ENCODE measurements around the gene MEF2D.

Gene MEF2D

GRCh38 chr1:156487862-156488261 lies 12.7 kb downstream of the MEF2D start:
- TF ChIP-seq CTCF (IDR thresholded peaks at IDR 0.05; ENCODE audit: low read depth, low read length): no peak
- DNase-seq (ENCODE audit: extremely low read depth, low read depth): no peak

GRCh38 chr1:156486421-156487344 lies 13.9 kb downstream of the MEF2D start:
- TF ChIP-seq CTCF (IDR thresholded peaks at IDR 0.05; ENCODE audit: low read depth, low read length): no peak
- no peak for DNase-seq (ENCODE audit: extremely low read depth, low read depth)

GRCh38 chr1:156485984-156486383 lies 14.6 kb downstream of the MEF2D start:
- TF ChIP-seq CTCF (IDR thresholded peaks at IDR 0.05; ENCODE audit: low read depth, low read length): no peak
- DNase-seq (ENCODE audit: extremely low read depth, low read depth): no peak

GRCh38 chr1:156484480-156485058 lies 16.0 kb downstream of the MEF2D start:
- no peak for DNase-seq (ENCODE audit: extremely low read depth, low read depth)
- TF ChIP-seq CTCF (IDR thresholded peaks at IDR 0.05; ENCODE audit: low read depth, low read length): no peak

- TF ChIP-seq CTCF (IDR thresholded peaks at IDR 0.05; ENCODE audit: low read depth, low read length): no peak
- no peak for DNase-seq (ENCODE audit: extremely low read depth, low read depth)
Measured at GRCh38 chr1:156483397-156483796, 17.2 kb downstream of the MEF2D start.

GRCh38 chr1:156482276-156482675 lies 18.3 kb downstream of the MEF2D start:
- no peak for TF ChIP-seq CTCF (IDR thresholded peaks at IDR 0.05; ENCODE audit: low read depth, low read length)

GRCh38 chr1:156481527-156481926 lies 19.0 kb downstream of the MEF2D start:
- TF ChIP-seq CTCF (IDR thresholded peaks at IDR 0.05; ENCODE audit: low read depth, low read length): no peak
- DNase-seq (ENCODE audit: extremely low read depth, low read depth): no peak

More at GRCh38 chr1:156482276-156482675, 18.3 kb downstream of the MEF2D start:
- DNase-seq (ENCODE audit: extremely low read depth, low read depth): no peak

All from AG09319 (cell line).